ENCODE results near the gene GZMM. TPM values are rescaled to one million over a fixed set of nuclear protein-coding genes. Genes with fewer than 3 reads are reported as not detected.

The GZMM gene
- total and polyA plus RNA-seq, 2 experiments from 2014 or later, result not detected

DNA sequence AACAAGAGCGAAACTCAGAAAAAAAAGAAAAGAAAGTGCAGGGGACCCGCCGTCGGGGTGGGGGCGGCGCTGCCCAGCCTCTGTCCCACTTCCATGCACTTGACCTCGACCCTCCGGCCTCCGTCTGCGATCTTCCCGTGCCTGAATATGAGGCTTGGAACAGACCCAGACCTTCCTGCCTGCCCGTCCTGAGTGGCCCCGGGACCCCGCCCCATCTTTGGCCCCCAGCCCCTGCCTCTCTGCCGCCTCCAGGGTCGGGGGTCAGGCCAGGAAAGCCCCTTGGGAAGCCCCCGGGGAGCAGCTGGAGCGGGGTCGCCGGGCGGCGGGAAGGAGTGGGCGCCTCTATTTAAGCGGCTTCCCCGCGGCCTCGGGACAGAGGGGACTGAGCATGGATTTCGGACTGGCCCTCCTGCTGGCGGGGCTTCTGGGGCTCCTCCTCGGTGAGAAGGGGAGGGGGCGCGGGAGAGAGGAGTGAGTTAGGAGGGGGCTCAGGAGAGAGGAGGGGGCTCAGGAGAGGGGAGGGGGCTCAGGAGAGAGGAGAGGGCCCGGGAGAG, 47.7 kb upstream of the GZMM start, which contains the start of gene MADCAM1:
Gene MADCAM1, plus strand, starts transcription at position 375 of the 554 bp plus-strand sequence. Its CDS starts 14 bp downstream, at position 389.
- Histone ChIP-seq H3K79me2 (ENCODE audit: insufficient read depth) (no peaks in the 10 kb centered on the region), H3K9me2 (ENCODE audit: insufficient read depth) (no peaks in the 10 kb centered on the region), H2AFZ (no peak within 1 kb of the TSS), H3K4me3 (no peak within 1 kb of the TSS), H3K9me3 (ENCODE audit: low read depth) (no peaks in the 10 kb centered on the region), H3F3A (ENCODE audit: insufficient read depth) (no peaks in the 10 kb centered on the region), H4K20me1 (ENCODE audit: insufficient read depth) (no peaks in the 10 kb centered on the region), H3K36me3 (ENCODE audit: low read depth) (no peaks in the 10 kb centered on the region), H3K27ac (no peak within 1 kb of the TSS), H3K4me1 (ENCODE audit: insufficient read depth) (no peaks in the 10 kb centered on the region), H3K27me3 (replicated peaks; ENCODE audit: insufficient read depth) (peaks cover 5% of the 10 kb centered on the region), H3K4me2 (ENCODE audit: unreplicated experiment) (no peak within 1 kb of the TSS), H3K9ac (no peak within 1 kb of the TSS)
- DNase-seq, result no peak
- 4 to 9% methylated on average over 27 to 28 of the region's 33 CpGs for WGBS, 2 experiments (ENCODE audit: low coverage in 1 of 2, low lambda C conversion rate in 2 of 2, missing lambda C conversion rate in 2 of 2)
- no peak for TF ChIP-seq EZH2 (IDR thresholded peaks at IDR 0.05; ENCODE audit: insufficient read depth, poor library complexity, severe bottlenecking)
- TF ChIP-seq EZH2phosphoT487 (IDR thresholded peaks at IDR 0.05; ENCODE audit: insufficient read depth, low read depth), result no peak
- in situ Hi-C loops (cut with MboI), result no loop called here

DNA sequence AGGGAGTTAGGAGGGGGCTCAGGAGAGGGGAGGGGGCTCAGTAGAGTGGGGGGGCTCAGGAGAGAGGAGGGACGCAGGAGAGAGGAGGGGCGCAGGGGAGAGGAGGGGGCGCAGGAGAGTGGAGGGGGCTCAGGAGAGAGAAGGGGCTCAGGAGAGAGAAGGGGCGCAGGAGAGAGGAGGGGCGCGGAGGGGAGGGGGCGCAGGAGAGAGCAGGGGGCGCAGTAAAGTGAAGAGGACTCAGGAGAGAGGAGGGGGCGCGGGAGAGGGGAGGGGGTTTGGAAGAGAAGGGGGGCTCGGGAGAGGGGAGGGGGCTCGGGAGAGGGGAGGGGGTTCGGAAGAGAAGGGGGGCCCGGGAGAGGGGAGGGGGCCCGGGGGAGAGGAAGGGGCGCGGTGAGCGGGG, 46.9 kb upstream of the GZMM start:
- no peaks in the 10 kb centered on the region for H3K36me3 ChIP-seq (ENCODE audit: low read depth)
- H3F3A ChIP-seq (ENCODE audit: insufficient read depth), result no peaks in the 10 kb centered on the region
- no peaks in the 10 kb centered on the region for H3K9me2 ChIP-seq (ENCODE audit: insufficient read depth)
- no peaks in the 10 kb centered on the region for H3K79me2 ChIP-seq (ENCODE audit: insufficient read depth)
- H3K27ac ChIP-seq, result no peak overlapping the region
- no peaks in the 10 kb centered on the region for H3K4me1 ChIP-seq (ENCODE audit: insufficient read depth)
- DNase-seq, result no peak
- TF ChIP-seq EZH2 (IDR thresholded peaks at IDR 0.05; ENCODE audit: insufficient read depth, poor library complexity, severe bottlenecking), result no peak
- TF ChIP-seq EZH2phosphoT487 (IDR thresholded peaks at IDR 0.05; ENCODE audit: insufficient read depth, low read depth), result no peak
- in situ Hi-C loops (cut with MboI), result no loop called here
- H3K9ac ChIP-seq, result no peak overlapping the region
- no peak overlapping the region for H3K4me2 ChIP-seq (ENCODE audit: unreplicated experiment)
- H3K4me3 ChIP-seq, result no peak overlapping the region
- 8% methylated on average over 18 of the region's 18 CpGs; no CpG with 5 or more reads in 1 of the 2 experiments for WGBS, 2 experiments (ENCODE audit: low coverage in 1 of 2, low lambda C conversion rate in 2 of 2, missing lambda C conversion rate in 2 of 2)
- peaks cover 5% of the 10 kb centered on the region for H3K27me3 ChIP-seq (replicated peaks; ENCODE audit: insufficient read depth)
- H3K9me3 ChIP-seq (ENCODE audit: low read depth), result no peaks in the 10 kb centered on the region
- no peaks in the 10 kb centered on the region for H4K20me1 ChIP-seq (ENCODE audit: insufficient read depth)
- no peak overlapping the region for H2AFZ ChIP-seq

DNA sequence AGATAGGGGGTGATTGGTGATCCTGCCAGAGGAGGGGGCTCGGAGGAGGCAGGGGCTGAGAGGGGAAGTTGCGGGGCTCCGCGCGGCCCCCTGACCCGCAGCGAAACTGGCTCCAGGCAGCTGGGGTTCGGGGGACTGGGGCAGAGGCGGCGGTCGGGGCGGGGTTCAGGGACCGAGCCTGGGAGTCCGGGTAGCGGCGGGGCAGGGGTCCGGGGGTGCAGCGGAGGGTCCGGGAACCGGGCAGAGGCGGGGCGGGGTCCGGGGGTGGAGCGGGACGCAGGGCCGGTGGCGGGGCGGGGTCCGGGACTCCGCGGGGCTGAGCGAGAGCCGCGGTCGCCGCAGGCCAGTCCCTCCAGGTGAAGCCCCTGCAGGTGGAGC, 46.4 kb upstream of the GZMM start:
- Histone ChIP-seq H3K9me3 (ENCODE audit: low read depth) (no peaks in the 10 kb centered on the region), H3K36me3 (ENCODE audit: low read depth) (no peaks in the 10 kb centered on the region), H4K20me1 (ENCODE audit: insufficient read depth) (no peaks in the 10 kb centered on the region), H2AFZ (no peak overlapping the region), H3F3A (ENCODE audit: insufficient read depth) (no peaks in the 10 kb centered on the region), H3K4me2 (ENCODE audit: unreplicated experiment) (no peak overlapping the region), H3K4me1 (ENCODE audit: insufficient read depth) (no peaks in the 10 kb centered on the region), H3K9me2 (ENCODE audit: insufficient read depth) (no peaks in the 10 kb centered on the region), H3K79me2 (ENCODE audit: insufficient read depth) (no peaks in the 10 kb centered on the region), H3K27me3 (replicated peaks; ENCODE audit: insufficient read depth) (peaks cover 5% of the 10 kb centered on the region), H3K4me3 (no peak overlapping the region), H3K27ac (no peak overlapping the region), H3K9ac (no peak overlapping the region)
- DNase-seq, result no peak
- TF ChIP-seq EZH2 (IDR thresholded peaks at IDR 0.05; ENCODE audit: insufficient read depth, poor library complexity, severe bottlenecking), result no peak
- TF ChIP-seq EZH2phosphoT487 (IDR thresholded peaks at IDR 0.05; ENCODE audit: insufficient read depth, low read depth), result no peak
- in situ Hi-C loops (cut with MboI), result no loop called here
- WGBS, 2 experiments (ENCODE audit: low coverage in 1 of 2, low lambda C conversion rate in 2 of 2, missing lambda C conversion rate in 2 of 2), result 3% methylated on average over 33 of the region's 36 CpGs; no CpG with 5 or more reads in 1 of the 2 experiments

DNA sequence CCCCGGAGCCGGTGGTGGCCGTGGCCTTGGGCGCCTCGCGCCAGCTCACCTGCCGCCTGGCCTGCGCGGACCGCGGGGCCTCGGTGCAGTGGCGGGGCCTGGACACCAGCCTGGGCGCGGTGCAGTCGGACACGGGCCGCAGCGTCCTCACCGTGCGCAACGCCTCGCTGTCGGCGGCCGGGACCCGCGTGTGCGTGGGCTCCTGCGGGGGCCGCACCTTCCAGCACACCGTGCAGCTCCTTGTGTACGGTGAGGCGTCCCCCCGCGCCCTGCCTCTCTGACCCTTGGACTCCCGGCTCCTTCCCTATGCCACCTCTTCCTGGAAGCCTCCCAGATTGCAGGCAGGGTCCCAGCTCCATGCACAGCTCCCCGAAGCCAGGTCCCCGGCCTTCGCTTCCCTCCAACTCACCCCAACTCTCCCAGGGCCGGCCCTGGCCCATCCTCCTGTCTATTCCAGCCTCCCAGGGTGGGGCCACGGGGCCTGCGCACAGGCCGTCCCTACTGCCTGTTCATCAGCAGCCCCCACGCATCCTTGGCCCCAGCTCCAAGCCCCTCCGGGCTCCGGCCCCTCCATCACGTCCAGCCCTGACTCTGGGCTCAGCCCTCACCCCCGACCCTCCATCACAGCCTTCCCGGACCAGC, 45.9 kb upstream of the GZMM start:
- in situ Hi-C loops (cut with MboI), result no loop called here
- Histone ChIP-seq H3K9me2 (ENCODE audit: insufficient read depth) (no peaks in the 10 kb centered on the region), H3K79me2 (ENCODE audit: insufficient read depth) (no peaks in the 10 kb centered on the region), H3K27ac (no peak overlapping the region), H3K4me2 (ENCODE audit: unreplicated experiment) (no peak overlapping the region), H4K20me1 (ENCODE audit: insufficient read depth) (no peaks in the 10 kb centered on the region), H3K9me3 (ENCODE audit: low read depth) (no peaks in the 10 kb centered on the region), H3K4me3 (no peak overlapping the region), H3F3A (ENCODE audit: insufficient read depth) (no peaks in the 10 kb centered on the region), H3K27me3 (replicated peaks; ENCODE audit: insufficient read depth) (peaks cover 5% of the 10 kb centered on the region), H3K4me1 (ENCODE audit: insufficient read depth) (no peaks in the 10 kb centered on the region), H3K9ac (no peak overlapping the region), H2AFZ (no peak overlapping the region), H3K36me3 (ENCODE audit: low read depth) (no peaks in the 10 kb centered on the region)
- DNase-seq, result no peak
- 3 to 6% methylated on average over 43 to 50 of the region's 50 CpGs for WGBS, 2 experiments (ENCODE audit: low coverage in 1 of 2, low lambda C conversion rate in 2 of 2, missing lambda C conversion rate in 2 of 2)
- no peak for TF ChIP-seq EZH2phosphoT487 (IDR thresholded peaks at IDR 0.05; ENCODE audit: insufficient read depth, low read depth)
- TF ChIP-seq EZH2 (IDR thresholded peaks at IDR 0.05; ENCODE audit: insufficient read depth, poor library complexity, severe bottlenecking), result peak; percentile 95
